Lung (tissue), 12 donors: ENCODE results near the gene EVI5. TPM values are rescaled to one million over a fixed set of nuclear protein-coding genes. Genes with fewer than 3 reads are reported as not detected.

Experiments
- ATAC-seq: fragments of 200-7000 bp; cut with Tn5 transposase; one replicate; pipeline ENCODE4 v1.9.1; 2020; ENCODE audit warnings: moderate number of reproducible peaks; ENCODE audit not compliant: insufficient read depth, low FRiP score
- DNase-seq, 3 donors: peaks; one replicate each; pipeline ENCODE4 v3.0.0-alpha.2; 2013 to 2017
- H3K27ac ChIP-seq, 2 donors: one replicate each; pipeline ENCODE4 v1.5.1; 2013; ENCODE audit warnings: mild to moderate bottlenecking in 2 of 2, moderate library complexity in 2 of 2, control low read depth in 1 of 2, inconsistent platforms in 1 of 2, low read depth in 1 of 2, low read length in 1 of 2
- H3K27me3 ChIP-seq, 3 donors: one replicate each; pipeline ENCODE4 v1.5.1; 2013; ENCODE audit warnings: low read length in 2 of 3; ENCODE audit not compliant: control insufficient read depth in 3 of 3, insufficient read depth in 3 of 3
- H3K36me3 ChIP-seq, 4 donors: one replicate each; pipeline ENCODE4 v1.5.1; 2013; ENCODE audit warnings: low read length in 4 of 4, mild to moderate bottlenecking in 1 of 4, moderate library complexity in 1 of 4; ENCODE audit not compliant: control insufficient read depth in 4 of 4, insufficient read depth in 4 of 4
- H3K4me1 ChIP-seq, 5 donors: one replicate each; pipeline ENCODE4 v1.5.1; 2013; ENCODE audit warnings: low read length in 5 of 5, mild to moderate bottlenecking in 2 of 5, moderate library complexity in 1 of 5; ENCODE audit not compliant: control insufficient read depth in 5 of 5, insufficient read depth in 5 of 5
- H3K4me3 ChIP-seq: one replicate; pipeline ENCODE4 v1.5.1; 2013; ENCODE audit warnings: mild to moderate bottlenecking, control low read depth, moderate library complexity
- H3K9ac ChIP-seq, 2 donors: one replicate each; pipeline ENCODE4 v1.5.1; 2013; ENCODE audit warnings: low read length in 2 of 2, control low read depth in 1 of 2; ENCODE audit not compliant: insufficient read depth in 1 of 2
- H3K9me3 ChIP-seq, 4 donors: one replicate each; pipeline ENCODE4 v1.5.1; 2013; ENCODE audit warnings: low read length in 3 of 4, mild to moderate bottlenecking in 1 of 4, moderate library complexity in 1 of 4; ENCODE audit not compliant: control insufficient read depth in 4 of 4, insufficient read depth in 3 of 4
- WGBS, 2 donors: extraction: QIAGEN DNeasy Blood & Tissue Kit; methylation state at CpG; one replicate each; pipeline ENCODE4 v1.1.7; 2013; 5-methylcytosine and 5-hydroxymethylcytosine counted together
- polyA plus RNA-seq, 2 donors: library from polyadenylated mRNA; stranded (reverse); fragments of 200-250 nt; gene quantifications; one replicate each; pipeline ENCODE4 v1.2.1, GENCODE V29; 2013
- total RNA-seq, 2 donors: library from RNA; depleted of rRNA in 1 of 2; stranded (reverse); fragments of >200 nt in 1 of 2; gene quantifications; one replicate each; pipeline ENCODE4 v1.2.1, GENCODE V29; 2014 to 2021
- TF ChIP-seq, protein P1 (sequence below): IDR thresholded peaks from 2 replicates; pipeline ENCODE4 v1.5.1; 2012; ENCODE audit warnings: mild to moderate bottlenecking; ENCODE audit errors: control extremely low read depth, extremely low read depth
- donor health status: control.
- donor health status: control.
- donor health status: Bipolar disorder and iron deficiency.
- donor health status: healthy.
- donor health status: DM: yes; HTN: yes; CAD: no.

EVI5 gene
- total and polyA plus RNA-seq, 4 donors: 4.9 to 88.8 (median 25.1) TPM

DNA sequence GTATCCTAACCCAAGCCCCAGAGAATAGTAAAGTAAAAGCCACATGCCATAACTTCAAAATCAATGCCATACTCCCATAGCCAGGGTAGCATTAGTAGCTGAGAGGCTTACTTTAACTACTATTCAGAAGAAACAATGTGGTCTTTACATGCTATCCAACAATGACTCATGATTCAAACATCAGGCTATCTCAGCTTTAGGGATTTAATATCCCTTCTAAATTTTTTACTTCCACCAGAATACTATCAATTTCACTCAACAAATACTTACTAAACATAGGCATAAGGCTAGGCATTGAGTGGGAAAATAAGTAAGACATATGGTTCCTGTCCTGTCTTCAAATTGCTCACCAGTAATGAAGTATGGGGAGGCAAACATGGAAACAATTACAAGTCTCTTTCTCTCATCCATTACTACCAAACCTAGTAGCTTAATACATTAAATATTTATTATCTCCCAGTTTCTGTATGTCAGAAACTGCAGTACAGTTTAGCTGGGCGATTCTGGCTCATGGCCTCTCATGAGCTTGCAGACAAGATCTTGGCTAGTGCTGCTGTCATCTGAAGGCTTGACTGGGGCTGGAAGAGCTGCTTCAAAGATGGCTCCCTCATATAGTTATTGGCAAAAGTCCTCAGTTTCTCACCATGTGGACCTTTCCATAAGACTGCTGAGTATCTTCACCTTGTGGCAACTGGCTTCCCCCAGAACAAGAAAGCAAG is 30.7 kb downstream of the EVI5 start:
- H3K36me3 ChIP-seq: no peaks in the 10 kb centered on the region
- H3K4me3 ChIP-seq: no peak overlapping the region
- no peak overlapping the region for H3K27ac ChIP-seq
- TF ChIP-seq, protein P1, sequence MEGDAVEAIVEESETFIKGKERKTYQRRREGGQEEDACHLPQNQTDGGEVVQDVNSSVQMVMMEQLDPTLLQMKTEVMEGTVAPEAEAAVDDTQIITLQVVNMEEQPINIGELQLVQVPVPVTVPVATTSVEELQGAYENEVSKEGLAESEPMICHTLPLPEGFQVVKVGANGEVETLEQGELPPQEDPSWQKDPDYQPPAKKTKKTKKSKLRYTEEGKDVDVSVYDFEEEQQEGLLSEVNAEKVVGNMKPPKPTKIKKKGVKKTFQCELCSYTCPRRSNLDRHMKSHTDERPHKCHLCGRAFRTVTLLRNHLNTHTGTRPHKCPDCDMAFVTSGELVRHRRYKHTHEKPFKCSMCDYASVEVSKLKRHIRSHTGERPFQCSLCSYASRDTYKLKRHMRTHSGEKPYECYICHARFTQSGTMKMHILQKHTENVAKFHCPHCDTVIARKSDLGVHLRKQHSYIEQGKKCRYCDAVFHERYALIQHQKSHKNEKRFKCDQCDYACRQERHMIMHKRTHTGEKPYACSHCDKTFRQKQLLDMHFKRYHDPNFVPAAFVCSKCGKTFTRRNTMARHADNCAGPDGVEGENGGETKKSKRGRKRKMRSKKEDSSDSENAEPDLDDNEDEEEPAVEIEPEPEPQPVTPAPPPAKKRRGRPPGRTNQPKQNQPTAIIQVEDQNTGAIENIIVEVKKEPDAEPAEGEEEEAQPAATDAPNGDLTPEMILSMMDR: no peak
- H3K27me3 ChIP-seq: no peaks in the 10 kb centered on the region
- peaks cover 8 to 23% (median 10%) of the 10 kb centered on the region in 5 donors for H3K4me1 ChIP-seq
- WGBS, 2 donors: 92 to 96% methylated on average over 1 of the region's 1 CpG
- ATAC-seq (no peak), DNase-seq (no peak)
- H3K9ac ChIP-seq: no peak overlapping the region
- no peaks in the 10 kb centered on the region for H3K9me3 ChIP-seq

GRCh38 chr1:92752719-92753118 is 32.2 kb downstream of the EVI5 start:
- TF ChIP-seq, protein P1: no peak
- no peaks in the 10 kb centered on the region for H3K27me3 ChIP-seq
- H3K27ac ChIP-seq: no peak overlapping the region
- no peaks in the 10 kb centered on the region for H3K9me3 ChIP-seq
- ATAC-seq (no peak), DNase-seq (no peak)
- no peaks in the 10 kb centered on the region for H3K36me3 ChIP-seq
- H3K9ac ChIP-seq: no peak overlapping the region
- 56% methylated on average over 3 of the region's 3 CpGs for WGBS, 2 donors
- H3K4me3 ChIP-seq: no peak overlapping the region
- peaks cover 8 to 23% (median 15%) of the 10 kb centered on the region in 5 donors for H3K4me1 ChIP-seq

GRCh38 chr1:92749024-92749634 is 35.8 kb downstream of the EVI5 start:
- WGBS, 2 donors: no CpG with 5 or more reads among the region's 1 CpG

More at GRCh38 chr1:92749024-92749634, 35.8 kb downstream of the EVI5 start:
- H3K9ac ChIP-seq: no peak overlapping the region
- no peak for ATAC-seq
- H3K4me3 ChIP-seq: no peak overlapping the region
- H3K36me3 ChIP-seq: peaks cover 0 to 2% (median 0%) of the 10 kb centered on the region in 4 donors
- TF ChIP-seq, protein P1: peak; percentile 43
- H3K4me1 ChIP-seq: peaks cover 0 to 14% (median 3%) of the 10 kb centered on the region in 5 donors
- H3K27ac ChIP-seq: no peak overlapping the region
- H3K9me3 ChIP-seq: no peaks in the 10 kb centered on the region
- no peaks in the 10 kb centered on the region for H3K27me3 ChIP-seq
- peak in 2 of 3 donors; percentile 15 to 35 for DNase-seq
